Upper lobe of left lung (tissue), 4 donors: ENCODE results near the gene TMTC2.

Source experiments
- EP300 ChIP-seq, 4 donors: sonication (generic); formaldehyde crosslinking; IDR thresholded peaks; one replicate each; pipeline ENCODE4 v1.5.1; 2017; ENCODE audit warnings: antibody characterized with exemption in 4 of 4, control low read depth in 2 of 4
- POLR2A ChIP-seq, 4 donors: fragments of 450-650 bp; IDR thresholded peaks; one replicate each; pipeline ENCODE4 v1.5.1; 2016 to 2017; ENCODE audit warnings: antibody characterized with exemption in 4 of 4, mild to moderate bottlenecking in 2 of 4
- POLR2AphosphoS5 ChIP-seq, 2 donors: sonication (generic); formaldehyde crosslinking; IDR thresholded peaks; one replicate each; pipeline ENCODE4 v1.5.1; 2017; ENCODE audit warnings: antibody characterized with exemption in 2 of 2
- TF ChIP-seq, protein P1 (sequence below), 6 experiments: fragments of 450-650 bp in 4 of 6; fragments of 200-600 bp in 2 of 6; sonication (generic) in 2 of 6; IDR thresholded peaks; one replicate each; pipeline ENCODE4 v1.5.1; 2016 to 2019; ENCODE audit warnings: antibody characterized with exemption in 6 of 6

DNA sequence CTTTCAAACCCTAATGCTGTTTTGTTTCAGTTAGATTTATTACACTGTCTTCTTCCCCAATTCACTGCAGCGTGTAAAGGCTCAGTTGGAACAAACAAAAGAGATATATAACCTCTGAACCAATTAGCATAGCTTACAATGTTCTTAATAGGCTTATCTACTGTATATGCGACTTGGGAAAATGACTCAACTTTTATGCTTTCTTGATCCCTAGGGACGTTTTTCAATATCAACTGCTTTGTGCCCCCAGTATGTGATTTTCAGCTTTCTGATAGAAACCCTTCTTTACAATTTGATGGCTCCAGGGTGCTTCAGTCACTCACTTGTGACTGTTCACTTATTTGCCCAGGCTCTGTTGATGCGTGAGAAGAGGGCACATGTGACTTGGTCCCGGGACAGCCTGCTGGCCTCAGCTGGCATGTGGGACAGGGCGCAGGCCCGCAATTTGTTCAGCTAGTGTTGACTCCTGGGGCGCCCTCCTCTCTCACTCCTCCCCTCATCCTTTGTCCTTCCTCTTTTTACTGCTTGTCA lies 107.1 kb downstream of the TMTC2 start:
- TF ChIP-seq, protein P1, sequence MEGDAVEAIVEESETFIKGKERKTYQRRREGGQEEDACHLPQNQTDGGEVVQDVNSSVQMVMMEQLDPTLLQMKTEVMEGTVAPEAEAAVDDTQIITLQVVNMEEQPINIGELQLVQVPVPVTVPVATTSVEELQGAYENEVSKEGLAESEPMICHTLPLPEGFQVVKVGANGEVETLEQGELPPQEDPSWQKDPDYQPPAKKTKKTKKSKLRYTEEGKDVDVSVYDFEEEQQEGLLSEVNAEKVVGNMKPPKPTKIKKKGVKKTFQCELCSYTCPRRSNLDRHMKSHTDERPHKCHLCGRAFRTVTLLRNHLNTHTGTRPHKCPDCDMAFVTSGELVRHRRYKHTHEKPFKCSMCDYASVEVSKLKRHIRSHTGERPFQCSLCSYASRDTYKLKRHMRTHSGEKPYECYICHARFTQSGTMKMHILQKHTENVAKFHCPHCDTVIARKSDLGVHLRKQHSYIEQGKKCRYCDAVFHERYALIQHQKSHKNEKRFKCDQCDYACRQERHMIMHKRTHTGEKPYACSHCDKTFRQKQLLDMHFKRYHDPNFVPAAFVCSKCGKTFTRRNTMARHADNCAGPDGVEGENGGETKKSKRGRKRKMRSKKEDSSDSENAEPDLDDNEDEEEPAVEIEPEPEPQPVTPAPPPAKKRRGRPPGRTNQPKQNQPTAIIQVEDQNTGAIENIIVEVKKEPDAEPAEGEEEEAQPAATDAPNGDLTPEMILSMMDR (IDR thresholded peaks at IDR 0.05): no peak
- TF ChIP-seq EP300 (IDR thresholded peaks at IDR 0.05) (no peak), POLR2A (IDR thresholded peaks at IDR 0.05) (no peak), POLR2AphosphoS5 (IDR thresholded peaks at IDR 0.05) (no peak)
